CD4-positive, alpha-beta T cell treated with Interleukin-2 at 100 ng/mL for 4 hours (primary cell): ENCODE data around the gene LHPP.
A peak's percentile ranks its signal among the peaks of the same experiment; 100 is the strongest.

Experiments used
- DNase-seq: peaks from one replicate; pipeline ENCODE4 v3.0.0-alpha.2; 2020; ENCODE audit warnings: low spot score

LHPP gene

DNA sequence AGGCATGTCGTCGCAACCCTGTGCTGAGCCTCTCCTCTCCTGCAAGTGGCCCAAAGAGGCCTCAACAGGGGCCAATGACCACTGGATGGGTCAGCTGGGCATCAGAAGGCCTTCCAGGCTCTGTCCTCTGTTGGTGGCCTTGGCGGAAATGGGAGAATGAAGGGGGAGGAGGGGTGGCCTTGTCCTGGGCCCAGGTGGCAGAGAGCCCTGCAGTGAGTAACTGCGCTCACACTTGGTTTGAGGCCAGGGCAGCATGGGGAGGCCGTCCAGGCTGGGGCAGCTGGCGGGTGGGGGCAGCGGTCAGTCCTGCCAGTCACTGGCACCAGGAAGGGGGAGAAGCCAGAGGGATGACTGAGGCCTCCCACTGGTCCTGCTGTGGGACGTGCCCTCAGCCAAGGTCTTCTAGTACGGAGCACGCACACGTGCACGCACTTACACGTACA is 59.8 kb downstream of the LHPP start:
- no peak for DNase-seq

GRCh38 chr10:124522131-124522932 is 60.7 kb downstream of the LHPP start:
- no peak for DNase-seq

- DNase-seq: no peak
Observed at GRCh38 chr10:124522933-124523871, 61.6 kb downstream of the LHPP start.

DNA sequence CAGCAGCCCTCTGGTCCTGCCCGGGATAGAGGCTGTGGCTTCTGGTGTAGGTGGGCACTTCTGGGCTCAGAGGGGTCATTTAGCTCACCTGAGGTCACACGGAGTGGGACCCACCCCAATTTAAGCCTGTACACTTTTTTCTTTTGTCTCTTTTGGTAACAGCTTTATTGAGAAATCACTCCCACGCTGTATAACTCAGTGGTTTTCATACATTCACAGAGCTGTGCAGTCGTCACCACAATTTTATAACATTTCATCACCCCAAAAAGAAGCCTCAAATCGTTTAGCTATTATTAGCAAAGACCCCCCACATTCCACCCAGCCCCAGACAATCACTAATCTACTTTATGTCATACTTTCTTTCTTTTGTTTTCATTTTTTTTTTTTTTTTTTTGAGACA is 62.3 kb downstream of the LHPP start:
- DNase-seq: no peak

- no peak for DNase-seq
Observed at GRCh38 chr10:124524991-124525653, 63.5 kb downstream of the LHPP start.

GRCh38 chr10:124525751-124526600 is 64.4 kb downstream of the LHPP start:
- DNase-seq: no peak

GRCh38 chr10:124526621-124527267 is 65.1 kb downstream of the LHPP start:
- DNase-seq: no peak

- DNase-seq: no peak
Observed at GRCh38 chr10:124527874-124528395, 66.3 kb downstream of the LHPP start.

- DNase-seq: no peak
Observed at GRCh38 chr10:124529661-124530214, 68.1 kb downstream of the LHPP start.

DNA sequence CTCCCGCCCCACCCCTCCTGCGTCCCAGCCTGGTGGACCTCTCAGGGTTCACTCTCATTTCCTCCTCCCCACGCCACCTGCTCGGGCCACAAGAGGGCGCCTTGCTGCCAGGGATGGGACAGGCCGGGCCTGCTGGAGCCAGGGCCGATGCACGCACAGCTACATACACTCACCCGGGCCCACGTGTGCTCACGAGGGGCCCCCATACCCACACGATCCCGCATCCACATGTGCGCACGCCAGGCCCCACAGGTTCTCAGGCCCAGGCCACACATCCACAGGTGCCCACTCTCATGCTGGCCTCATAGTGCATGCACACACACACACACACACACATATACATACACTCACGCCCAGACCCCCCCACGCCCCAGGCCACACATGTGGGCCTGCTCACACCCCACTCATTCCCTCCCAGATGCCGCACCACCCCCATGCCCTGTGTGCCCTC is 68.6 kb downstream of the LHPP start:
- DNase-seq: peak; percentile 88

DNA sequence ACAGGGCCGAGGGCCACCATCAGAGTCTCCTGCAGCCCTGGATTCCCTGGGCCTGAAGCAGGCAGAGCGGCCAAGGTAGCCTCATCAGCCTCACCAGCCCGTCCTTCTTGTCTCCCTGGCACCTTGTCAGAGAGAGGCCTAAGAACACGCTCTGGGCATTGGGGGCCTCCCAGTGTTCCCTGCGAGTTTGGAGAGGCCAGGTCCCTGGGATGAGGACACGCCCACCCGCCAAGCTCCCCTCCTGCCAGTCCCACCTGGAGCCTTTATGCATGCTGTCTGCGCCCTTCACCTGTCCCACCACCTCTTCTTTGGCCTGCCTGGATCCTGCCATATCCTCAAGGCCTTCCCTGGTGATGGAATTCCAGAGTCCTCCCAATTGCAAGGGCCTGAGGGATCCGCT is 69.2 kb downstream of the LHPP start:
- no peak for DNase-seq

DNA sequence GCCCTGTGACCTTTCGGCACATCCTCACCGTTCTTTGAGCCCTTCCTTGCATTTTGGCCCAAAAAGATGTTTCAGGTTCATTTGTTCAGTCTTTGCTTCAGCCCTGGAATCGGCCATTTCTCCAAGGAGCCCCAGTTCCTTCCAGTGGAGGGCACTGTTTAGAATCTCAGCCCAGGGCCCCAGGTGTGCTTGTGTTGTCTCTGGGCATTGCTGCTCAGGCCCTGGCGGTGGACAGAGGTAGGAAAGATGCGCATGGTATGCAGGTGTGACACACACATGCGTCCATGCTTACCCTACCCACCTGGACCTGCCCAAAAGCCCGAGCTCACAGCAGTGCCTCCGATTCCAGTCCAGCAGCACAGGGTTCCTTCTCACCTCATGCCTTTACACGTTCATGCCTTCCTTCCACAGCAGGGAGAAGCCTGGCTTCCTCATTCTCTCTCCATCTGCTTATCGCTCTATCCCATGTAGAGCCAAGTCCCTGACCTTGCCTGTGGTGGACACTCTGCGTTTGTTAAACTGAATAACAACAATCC is 70.6 kb downstream of the LHPP start:
- DNase-seq: no peak

DNA sequence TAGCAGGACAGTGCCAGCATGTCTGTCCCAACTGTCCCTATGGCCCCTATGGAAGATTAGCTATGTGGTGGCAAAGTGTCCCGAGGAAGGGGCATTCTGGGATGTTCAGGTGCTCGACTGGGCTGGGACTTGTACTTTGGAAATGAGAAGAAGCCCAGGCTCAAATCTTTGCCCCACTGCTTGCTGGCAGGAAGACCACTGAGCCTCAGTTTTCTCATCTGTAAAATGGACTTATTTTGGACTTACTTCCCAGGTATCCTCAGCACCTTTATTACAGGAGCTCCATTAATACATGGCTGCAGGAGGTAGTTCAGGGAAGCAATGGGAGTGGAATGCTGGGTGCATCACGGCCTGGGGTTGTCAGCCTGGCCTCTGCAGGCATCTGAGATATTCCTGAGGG is 71.2 kb downstream of the LHPP start:
- no peak for DNase-seq

GRCh38 chr10:124533266-124533665 is 71.6 kb downstream of the LHPP start:
- no peak for DNase-seq

DNA sequence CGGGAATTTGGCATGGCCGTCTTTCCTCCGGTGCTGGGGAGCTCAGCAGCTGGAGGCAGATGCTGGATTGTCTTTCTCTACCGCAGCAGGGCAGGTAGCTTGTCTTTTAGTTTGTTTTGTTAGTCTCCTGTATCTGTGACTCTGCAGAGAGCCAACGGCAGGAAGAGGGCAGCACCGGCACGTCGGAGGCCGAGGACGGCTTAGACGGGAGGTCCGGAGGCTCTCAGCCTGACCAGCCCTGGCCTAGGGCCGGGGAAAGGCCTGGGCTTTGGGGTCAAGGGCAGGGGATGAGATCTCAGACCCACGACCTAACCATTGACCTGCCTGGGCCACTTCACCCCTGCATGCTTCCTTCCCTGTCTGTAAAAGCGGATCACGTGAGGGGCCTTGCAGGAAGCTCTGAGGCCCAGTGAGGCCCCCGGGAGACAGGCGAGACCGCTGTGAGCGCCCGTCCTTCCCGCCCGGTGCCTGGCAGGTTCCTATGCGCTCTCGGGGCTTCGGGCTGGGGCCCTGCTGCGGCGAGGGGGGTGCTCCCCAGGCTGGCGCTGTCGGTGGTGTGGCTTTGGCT is 72.7 kb downstream of the LHPP start:
- DNase-seq: no peak

GRCh38 chr10:124534826-124535601 is 73.4 kb downstream of the LHPP start:
- DNase-seq: no peak

DNA sequence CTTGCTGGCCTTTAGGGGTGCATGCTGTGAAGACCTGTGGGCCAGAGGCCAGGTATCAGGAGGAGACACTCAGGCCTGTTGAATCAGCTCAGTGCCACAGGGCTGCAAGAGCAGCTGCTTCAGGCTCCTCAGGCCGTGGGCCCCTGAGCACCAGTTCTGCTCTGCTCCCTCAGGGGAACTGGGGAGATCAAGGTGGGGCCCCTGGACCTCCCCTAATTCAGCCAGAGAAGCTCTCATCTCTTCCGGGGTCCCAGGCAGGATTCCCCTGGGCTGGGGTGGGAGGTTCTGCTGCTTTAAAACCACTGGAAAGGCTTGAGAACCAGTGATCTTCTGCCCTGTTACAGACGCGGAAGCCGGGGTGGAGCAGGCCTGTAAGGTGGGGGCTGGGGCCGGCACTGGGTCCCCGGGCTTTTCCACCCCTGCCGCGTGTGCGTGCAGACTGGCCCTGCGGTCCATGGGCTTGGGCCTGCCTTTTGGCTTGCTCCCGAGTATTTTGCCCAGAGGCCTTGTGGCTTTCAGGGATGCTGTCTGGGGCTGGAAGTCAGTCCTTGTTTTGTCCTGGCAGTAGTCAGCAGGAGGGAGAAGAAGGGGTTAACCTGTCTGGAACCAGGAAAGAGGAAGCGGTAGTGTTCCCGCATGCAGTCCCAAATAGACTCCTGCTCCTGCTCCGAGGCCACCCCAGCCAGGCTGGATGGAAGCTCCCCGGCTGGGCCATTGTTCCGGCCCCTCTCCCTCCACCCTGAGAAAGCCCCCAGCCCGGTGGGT is 74.3 kb downstream of the LHPP start:
- no peak for DNase-seq

GRCh38 chr10:124536496-124537050 is 75.0 kb downstream of the LHPP start:
- no peak for DNase-seq
